Thyroid gland (tissue), 4 donors: Measurements from ENCODE around the gene PDLIM1.

Experiments used
- CTCF ChIP-seq, 6 experiments: fragments of 200-600 bp in 3 of 6; fragments of 450-650 bp in 3 of 6; sonication (generic) in 3 of 6; IDR thresholded peaks; one replicate each; pipeline ENCODE4 v1.5.1; 2016 to 2019; ENCODE audit warnings: antibody characterized with exemption in 6 of 6, mild to moderate bottlenecking in 2 of 6, inconsistent platforms in 1 of 6, moderate library complexity in 1 of 6
- POLR2A ChIP-seq, 2 donors: fragments of 450-650 bp; IDR thresholded peaks; one replicate each; pipeline ENCODE4 v1.6.1; 2017; ENCODE audit warnings: antibody characterized with exemption in 2 of 2, mild to moderate bottlenecking in 2 of 2, moderate library complexity in 1 of 2

GRCh38 chr10:95277614-95278013 lies 13.2 kb downstream of the PDLIM1 start:
- no peak for TF ChIP-seq POLR2A (IDR thresholded peaks at IDR 0.05)
- TF ChIP-seq CTCF (IDR thresholded peaks at IDR 0.05): no peak
